Peyer's patch (tissue), 4 donors: ENCODE measurements around the gene PTPN23. TPM values are rescaled to one million over a fixed set of nuclear protein-coding genes. Genes with fewer than 3 reads are reported as not detected.

ENCODE experiments used
- DNase-seq, 3 donors: peaks; one replicate each; pipeline ENCODE4 v3.0.0-alpha.2; 2017 to 2019
- H3K27ac ChIP-seq, 4 donors: fragments of 200-600 bp; sonication (generic); one replicate each; pipeline ENCODE4 v1.5.1; 2016 to 2019
- H3K27me3 ChIP-seq, 2 donors: fragments of 200-600 bp; sonication (generic); one replicate each; pipeline ENCODE4 v1.5.1; 2019
- H3K36me3 ChIP-seq, 3 donors: fragments of 200-600 bp; sonication (generic); one replicate each; pipeline ENCODE4 v1.5.1; 2016 to 2019
- H3K4me1 ChIP-seq, 4 donors: fragments of 200-600 bp; sonication (generic); one replicate each; pipeline ENCODE4 v1.5.1; 2016 to 2019
- H3K4me3 ChIP-seq, 4 donors: fragments of 200-600 bp; sonication (generic); 1 replicate in 3 of 4; 2 replicates in 1 of 4; pipeline ENCODE4 v1.5.1; 2016 to 2019; ENCODE audit warnings: mild to moderate bottlenecking in 1 of 4
- H3K9me3 ChIP-seq, 4 donors: fragments of 200-600 bp; sonication (generic); one replicate each; pipeline ENCODE4 v1.5.1; 2016 to 2019; ENCODE audit warnings: mild to moderate bottlenecking in 1 of 4
- POLR2A ChIP-seq, 2 donors: fragments of 450-650 bp; IDR thresholded peaks; one replicate each; pipeline ENCODE4 v1.5.1; 2017; ENCODE audit warnings: antibody characterized with exemption in 2 of 2, mild to moderate bottlenecking in 2 of 2, moderate library complexity in 2 of 2
- total RNA-seq, 4 donors: library from RNA; depleted of rRNA; stranded (reverse); fragments of >200 nt; gene quantifications; one replicate each; pipeline ENCODE4 v1.1.0, GENCODE V29; 2016
- TF ChIP-seq, protein P1 (sequence below), 6 experiments: fragments of 450-650 bp in 4 of 6; fragments of 200-600 bp in 2 of 6; sonication (generic) in 1 of 6; IDR thresholded peaks; one replicate each; pipeline ENCODE4 v1.5.1; 2017 to 2019; ENCODE audit warnings: antibody characterized with exemption in 6 of 6, mild to moderate bottlenecking in 3 of 6, moderate library complexity in 1 of 6

PTPN23 gene
- total RNA-seq, 4 donors from 2014 or later, result 52.4 to 284 (median 80.8) TPM

DNA sequence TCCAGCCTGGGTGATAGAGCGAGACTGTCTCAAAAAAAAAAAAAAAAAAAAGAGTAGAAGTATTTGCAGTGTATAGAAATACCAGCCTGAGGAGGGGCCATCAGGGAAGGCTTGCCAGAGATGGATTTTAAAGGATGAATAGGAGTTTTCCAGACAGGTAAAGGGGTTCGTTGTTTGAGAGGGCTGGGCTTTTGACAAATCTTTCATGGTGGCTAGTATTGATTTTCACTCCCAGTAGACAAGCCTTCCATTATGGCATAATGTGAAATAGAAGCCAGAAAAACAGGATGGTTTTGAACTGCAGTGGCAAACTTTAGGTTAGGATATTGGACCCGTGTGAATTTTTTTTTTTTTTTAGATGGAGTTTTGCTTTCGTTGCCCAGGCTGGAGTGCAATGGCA is 3.6 kb downstream of the PTPN23 start:
- H3K9me3 ChIP-seq, result no peaks in the 10 kb centered on the region
- TF ChIP-seq, protein P1, sequence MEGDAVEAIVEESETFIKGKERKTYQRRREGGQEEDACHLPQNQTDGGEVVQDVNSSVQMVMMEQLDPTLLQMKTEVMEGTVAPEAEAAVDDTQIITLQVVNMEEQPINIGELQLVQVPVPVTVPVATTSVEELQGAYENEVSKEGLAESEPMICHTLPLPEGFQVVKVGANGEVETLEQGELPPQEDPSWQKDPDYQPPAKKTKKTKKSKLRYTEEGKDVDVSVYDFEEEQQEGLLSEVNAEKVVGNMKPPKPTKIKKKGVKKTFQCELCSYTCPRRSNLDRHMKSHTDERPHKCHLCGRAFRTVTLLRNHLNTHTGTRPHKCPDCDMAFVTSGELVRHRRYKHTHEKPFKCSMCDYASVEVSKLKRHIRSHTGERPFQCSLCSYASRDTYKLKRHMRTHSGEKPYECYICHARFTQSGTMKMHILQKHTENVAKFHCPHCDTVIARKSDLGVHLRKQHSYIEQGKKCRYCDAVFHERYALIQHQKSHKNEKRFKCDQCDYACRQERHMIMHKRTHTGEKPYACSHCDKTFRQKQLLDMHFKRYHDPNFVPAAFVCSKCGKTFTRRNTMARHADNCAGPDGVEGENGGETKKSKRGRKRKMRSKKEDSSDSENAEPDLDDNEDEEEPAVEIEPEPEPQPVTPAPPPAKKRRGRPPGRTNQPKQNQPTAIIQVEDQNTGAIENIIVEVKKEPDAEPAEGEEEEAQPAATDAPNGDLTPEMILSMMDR (IDR thresholded peaks at IDR 0.05), result no peak
- TF ChIP-seq POLR2A (IDR thresholded peaks at IDR 0.05), result no peak
- H3K4me3 ChIP-seq, result no peak overlapping the region
- H3K27me3 ChIP-seq, result no peaks in the 10 kb centered on the region
- H3K27ac ChIP-seq, result no peak overlapping the region
- peaks cover 0 to 15% (median 2%) of the 10 kb centered on the region in 4 donors for H3K4me1 ChIP-seq
- no peak for DNase-seq
- peaks cover 0 to 6% (median 0%) of the 10 kb centered on the region in 3 donors for H3K36me3 ChIP-seq

DNA sequence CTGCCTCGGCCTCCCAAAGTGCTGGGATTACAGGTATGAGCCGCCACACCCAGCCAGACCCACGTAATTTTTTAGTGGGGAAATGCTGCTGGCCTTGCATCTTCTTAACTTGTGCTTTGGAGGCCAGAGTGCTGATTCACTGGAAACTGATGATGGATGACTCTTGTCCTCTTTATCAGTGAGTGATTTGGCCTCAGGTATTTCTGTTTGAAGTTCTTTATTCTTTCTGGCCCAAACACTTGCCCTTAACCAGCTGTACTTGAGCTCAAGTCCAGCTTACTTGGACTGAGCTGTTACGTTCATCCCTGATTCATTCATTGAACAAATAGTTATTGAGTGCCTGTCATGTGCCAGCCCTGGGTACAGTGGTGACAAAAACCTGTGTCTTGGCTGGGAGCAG is 4.2 kb downstream of the PTPN23 start:
- Histone ChIP-seq H3K27ac (no peak overlapping the region), H3K9me3 (no peaks in the 10 kb centered on the region), H3K4me3 (no peak overlapping the region), H3K36me3 (peaks cover 0 to 6% (median 0%) of the 10 kb centered on the region in 3 donors), H3K4me1 (peaks cover 0 to 9% (median 0%) of the 10 kb centered on the region in 4 donors), H3K27me3 (no peaks in the 10 kb centered on the region)
- TF ChIP-seq, protein P1 (IDR thresholded peaks at IDR 0.05), result no peak
- no peak for TF ChIP-seq POLR2A (IDR thresholded peaks at IDR 0.05)
- DNase-seq, result no peak

DNA sequence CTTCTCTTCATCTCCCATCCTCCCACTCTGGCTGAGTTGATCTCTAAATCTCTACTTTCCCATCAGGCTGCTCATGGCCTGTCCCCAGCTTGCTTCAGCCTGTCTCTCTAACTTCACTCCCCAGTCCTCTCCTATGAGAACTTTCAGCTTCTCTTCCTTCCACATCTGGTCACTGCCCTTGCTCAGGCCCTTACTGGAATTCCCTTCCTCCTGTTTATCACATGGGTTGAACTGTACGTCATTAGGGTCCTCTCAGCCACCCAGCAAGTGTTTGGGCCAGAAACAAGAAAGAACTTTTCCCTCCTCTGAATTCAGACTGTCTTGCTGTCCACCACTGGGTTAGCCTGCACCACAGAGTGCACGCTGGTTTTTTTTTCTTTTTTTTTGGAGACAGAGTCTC is 5.0 kb downstream of the PTPN23 start:
- H3K4me1 ChIP-seq, result peaks cover 0 to 7% (median 0%) of the 10 kb centered on the region in 4 donors

DNA sequence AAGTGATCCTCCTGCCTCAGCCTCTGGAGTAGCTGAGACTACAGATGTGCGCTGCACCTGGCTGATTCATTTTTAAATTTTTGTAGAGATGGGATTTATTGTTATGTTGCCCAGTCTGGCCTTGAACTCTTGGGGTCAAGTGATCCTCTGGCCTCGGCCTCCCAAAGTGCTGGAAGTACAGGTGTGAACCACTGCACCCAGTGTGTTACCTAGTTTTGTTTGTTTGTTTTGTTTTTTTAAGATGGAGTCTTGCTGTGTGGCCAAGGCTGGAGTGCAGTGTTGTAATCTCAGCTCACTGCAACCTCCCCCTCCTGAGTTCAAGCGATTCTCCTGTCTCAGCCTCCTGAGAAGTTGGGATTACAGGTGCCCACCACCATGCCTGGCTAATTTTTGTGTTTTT is 12.1 kb downstream of the PTPN23 start:
- peaks cover 0 to 29% (median 0%) of the 10 kb centered on the region in 3 donors for H3K36me3 ChIP-seq
- no peaks in the 10 kb centered on the region for H3K27me3 ChIP-seq
- TF ChIP-seq POLR2A (IDR thresholded peaks at IDR 0.05), result no peak
- H3K9me3 ChIP-seq, result no peaks in the 10 kb centered on the region
- no peak for DNase-seq
- H3K4me3 ChIP-seq, result no peak overlapping the region
- H3K27ac ChIP-seq, result no peak overlapping the region
- H3K4me1 ChIP-seq, result peaks cover 0 to 11% (median 0%) of the 10 kb centered on the region in 4 donors

More for the DNA sequence above, 5.0 kb downstream of the PTPN23 start:
- no peak overlapping the region for H3K4me3 ChIP-seq
- peaks cover 0 to 6% (median 0%) of the 10 kb centered on the region in 3 donors for H3K36me3 ChIP-seq
- DNase-seq, result no peak
- TF ChIP-seq POLR2A (IDR thresholded peaks at IDR 0.05), result no peak
- TF ChIP-seq, protein P1 (IDR thresholded peaks at IDR 0.05), result no peak
- H3K27ac ChIP-seq, result no peak overlapping the region
- H3K27me3 ChIP-seq, result no peaks in the 10 kb centered on the region
- H3K9me3 ChIP-seq, result no peaks in the 10 kb centered on the region

DNA sequence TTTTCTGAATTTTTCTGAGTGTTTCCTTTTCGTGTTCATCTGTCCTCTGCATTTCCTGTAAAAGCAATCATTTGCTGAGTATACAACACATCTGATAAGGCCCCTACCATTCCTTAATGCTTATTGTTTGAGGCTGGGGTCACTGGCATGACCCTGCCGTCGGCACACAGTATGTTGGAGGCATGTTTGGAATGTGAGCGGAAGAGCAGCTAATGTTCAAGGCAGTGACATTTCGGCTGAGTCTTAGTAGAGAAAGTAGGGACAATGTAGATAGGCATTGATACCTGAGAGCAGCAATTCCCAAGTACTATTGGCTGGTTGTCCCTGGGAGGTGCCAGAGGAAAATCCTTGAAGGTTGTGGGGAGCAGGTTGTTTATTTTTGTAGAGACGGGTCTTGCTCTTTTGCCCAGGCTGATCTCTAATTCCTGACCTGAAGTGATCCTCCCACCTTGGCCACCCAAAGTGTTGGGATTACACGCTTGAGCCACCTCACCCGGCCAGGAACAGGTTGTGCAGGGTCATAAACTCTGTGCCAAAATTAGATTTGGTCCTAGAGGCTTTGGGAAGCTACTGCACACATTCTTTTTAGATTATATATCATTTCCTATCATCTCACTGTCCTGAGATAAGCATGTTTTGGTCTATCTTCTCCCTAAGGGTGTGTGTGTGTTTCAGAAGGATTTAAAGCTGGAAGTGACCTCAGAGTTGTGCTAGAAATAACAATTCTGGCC is 13.5 kb downstream of the PTPN23 start:
- H3K27ac ChIP-seq, result no peak overlapping the region

DNA sequence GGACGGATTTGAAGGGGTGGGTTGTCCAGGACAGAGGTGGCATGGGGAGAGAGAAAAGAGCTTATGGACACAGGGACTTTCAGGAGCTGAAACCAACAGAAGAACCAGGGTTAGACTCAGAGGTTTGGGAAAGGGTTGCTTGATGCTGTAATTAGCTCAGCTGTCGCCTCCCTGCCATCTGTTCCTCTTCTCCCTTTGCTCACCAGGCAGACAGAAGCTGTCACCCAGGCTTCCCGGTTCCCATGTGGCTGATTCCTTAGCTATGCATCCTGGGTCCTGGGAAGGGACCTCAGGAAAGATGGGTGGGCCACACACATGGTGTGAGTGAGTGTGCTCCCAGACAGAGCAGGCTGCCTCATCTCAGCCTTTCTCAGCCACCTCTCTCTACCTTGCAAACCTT is 14.1 kb downstream of the PTPN23 start:
- Histone ChIP-seq H3K27ac (no peak overlapping the region), H3K36me3 (peaks cover 0 to 40% (median 0%) of the 10 kb centered on the region in 3 donors), H3K4me3 (no peak overlapping the region), H3K27me3 (no peaks in the 10 kb centered on the region), H3K9me3 (no peaks in the 10 kb centered on the region), H3K4me1 (peaks cover 0 to 11% (median 0%) of the 10 kb centered on the region in 4 donors)
- TF ChIP-seq, protein P1 (IDR thresholded peaks at IDR 0.05), result no peak
- no peak for TF ChIP-seq POLR2A (IDR thresholded peaks at IDR 0.05)
- DNase-seq, result no peak

More for the DNA sequence above, 13.5 kb downstream of the PTPN23 start:
- Histone ChIP-seq H3K4me1 (peaks cover 0 to 11% (median 0%) of the 10 kb centered on the region in 4 donors), H3K4me3 (no peak overlapping the region), H3K27me3 (no peaks in the 10 kb centered on the region), H3K9me3 (no peaks in the 10 kb centered on the region), H3K36me3 (peaks cover 0 to 34% (median 0%) of the 10 kb centered on the region in 3 donors)
- no peak for DNase-seq
- TF ChIP-seq, protein P1 (IDR thresholded peaks at IDR 0.05), result no peak
- TF ChIP-seq POLR2A (IDR thresholded peaks at IDR 0.05), result no peak
